Nephron (organoid): ENCODE results near the gene ARHGEF12.

Experiments used
- H3K27ac Mint-ChIP-seq, 3 experiments: 2 replicates each; pipeline ENCODE4 v1.8.0; 2020; ENCODE audit warnings: mixed read lengths in 3 of 3, mild to moderate bottlenecking in 2 of 3, moderate library complexity in 1 of 3
- H3K27me3 Mint-ChIP-seq: 2 replicates; pipeline ENCODE4 v1.8.0; 2021; ENCODE audit warnings: low read depth, mild to moderate bottlenecking, moderate library complexity, mixed read lengths
- H3K36me3 Mint-ChIP-seq: 2 replicates; pipeline ENCODE4 v1.8.0; 2020; ENCODE audit warnings: low read depth, mixed read lengths
- H3K4me1 Mint-ChIP-seq: 2 replicates; pipeline ENCODE4 v1.8.0; 2020; ENCODE audit warnings: mixed read lengths
- H3K4me3 Mint-ChIP-seq, 3 experiments: 2 replicates each; pipeline ENCODE4 v1.8.0; 2020; ENCODE audit warnings: mild to moderate bottlenecking in 3 of 3, mixed read lengths in 3 of 3, moderate library complexity in 2 of 3
- H3K9me3 Mint-ChIP-seq: 2 replicates; pipeline ENCODE4 v1.8.0; 2020; ENCODE audit warnings: mixed read lengths
- CTCF ChIP-seq, 3 experiments: fragments of 200-600 bp; sonication (generic); IDR thresholded peaks; one replicate each; pipeline ENCODE4 v1.5.0; 2021; ENCODE audit warnings: antibody characterized with exemption in 3 of 3; ENCODE audit not compliant: unreplicated experiment in 3 of 3

Gene ARHGEF12

DNA sequence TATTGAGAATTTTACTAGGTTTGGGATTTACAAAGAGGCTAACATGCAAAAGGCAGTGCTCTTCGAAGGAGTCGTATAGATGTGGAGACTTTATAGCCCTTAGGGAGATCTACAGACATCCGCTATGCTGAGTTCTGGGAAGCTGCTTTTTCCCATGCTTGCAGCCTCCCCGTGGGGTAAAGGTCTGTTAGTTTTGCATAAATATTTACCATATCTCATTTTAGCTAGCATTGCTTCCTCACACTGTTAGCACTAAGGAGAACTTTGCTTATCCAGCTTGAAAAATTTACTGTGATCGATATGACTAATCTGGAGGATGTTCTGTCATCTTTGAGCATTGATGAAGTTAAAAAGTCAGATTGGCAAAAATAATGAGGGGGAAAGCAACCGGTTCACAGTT is 18.6 kb downstream of the ARHGEF12 start:
- no peak overlapping the region for H3K4me3 Mint-ChIP-seq
- H3K4me1 Mint-ChIP-seq: peaks cover 27% of the 10 kb centered on the region
- no peaks in the 10 kb centered on the region for H3K27me3 Mint-ChIP-seq
- H3K27ac Mint-ChIP-seq: peak overlapping the region; percentile 1 to 72 (median 35)
- peaks cover 14% of the 10 kb centered on the region for H3K36me3 Mint-ChIP-seq
- peaks cover 3% of the 10 kb centered on the region for H3K9me3 Mint-ChIP-seq
- no peak for TF ChIP-seq CTCF (IDR thresholded peaks at IDR 0.05; ENCODE audit: unreplicated experiment in 3 of 3)

DNA sequence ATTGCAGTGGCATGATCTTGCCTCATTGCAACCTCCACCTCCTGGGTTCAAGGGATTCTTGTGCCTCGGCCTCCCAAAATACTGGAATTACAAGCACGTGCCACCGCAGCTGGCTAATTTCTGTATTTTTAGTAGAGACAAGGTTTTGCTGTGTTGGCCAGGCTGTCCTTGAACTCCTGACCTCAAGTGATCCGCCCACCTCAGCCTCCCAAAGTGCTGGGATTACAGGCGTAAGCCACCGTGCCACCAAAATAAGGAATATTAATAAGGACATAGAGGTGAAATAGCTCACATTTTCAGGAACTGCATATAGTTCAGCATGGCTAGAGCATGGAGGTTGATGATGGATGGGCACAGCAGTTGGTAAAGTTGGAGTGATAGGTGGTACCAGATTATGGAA is 21.4 kb downstream of the ARHGEF12 start:
- no peaks in the 10 kb centered on the region for H3K27me3 Mint-ChIP-seq
- peaks cover 17% of the 10 kb centered on the region for H3K36me3 Mint-ChIP-seq
- peaks cover 11% of the 10 kb centered on the region for H3K4me1 Mint-ChIP-seq

DNA sequence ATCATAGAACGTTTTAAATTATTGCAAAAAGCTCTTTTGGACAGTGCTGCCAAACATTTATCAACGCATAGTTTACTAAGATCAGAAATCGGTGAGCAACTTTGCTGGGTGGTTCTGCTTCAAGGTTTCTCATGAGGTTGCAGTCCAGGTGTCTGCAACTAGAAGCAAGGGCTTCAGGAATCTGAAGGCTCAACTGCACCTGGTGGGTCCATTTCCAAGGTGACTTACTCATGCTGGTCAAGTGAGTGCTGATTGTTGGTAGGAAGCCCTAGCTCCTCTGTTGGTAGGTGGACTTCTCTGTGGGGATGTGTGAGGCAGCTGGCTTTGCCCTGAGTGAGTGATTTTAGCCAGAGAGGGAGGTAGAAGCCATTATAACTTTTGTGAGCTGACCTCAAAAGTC is 22.5 kb downstream of the ARHGEF12 start:
- TF ChIP-seq CTCF (IDR thresholded peaks at IDR 0.05; ENCODE audit: unreplicated experiment in 3 of 3): no peak
- Mint-ChIP-seq H3K36me3 (peaks cover 17% of the 10 kb centered on the region), H3K4me3 (no peak overlapping the region), H3K4me1 (peaks cover 7% of the 10 kb centered on the region), H3K9me3 (peaks cover 6% of the 10 kb centered on the region), H3K27ac (peak overlapping the region in 1 of 3 experiments; percentile 53), H3K27me3 (no peaks in the 10 kb centered on the region)

More for the DNA sequence above, 21.4 kb downstream of the ARHGEF12 start:
- no peak for TF ChIP-seq CTCF (IDR thresholded peaks at IDR 0.05; ENCODE audit: unreplicated experiment in 3 of 3)
- peaks cover 6% of the 10 kb centered on the region for H3K9me3 Mint-ChIP-seq
- no peak overlapping the region for H3K27ac Mint-ChIP-seq
- H3K4me3 Mint-ChIP-seq: no peak overlapping the region

DNA sequence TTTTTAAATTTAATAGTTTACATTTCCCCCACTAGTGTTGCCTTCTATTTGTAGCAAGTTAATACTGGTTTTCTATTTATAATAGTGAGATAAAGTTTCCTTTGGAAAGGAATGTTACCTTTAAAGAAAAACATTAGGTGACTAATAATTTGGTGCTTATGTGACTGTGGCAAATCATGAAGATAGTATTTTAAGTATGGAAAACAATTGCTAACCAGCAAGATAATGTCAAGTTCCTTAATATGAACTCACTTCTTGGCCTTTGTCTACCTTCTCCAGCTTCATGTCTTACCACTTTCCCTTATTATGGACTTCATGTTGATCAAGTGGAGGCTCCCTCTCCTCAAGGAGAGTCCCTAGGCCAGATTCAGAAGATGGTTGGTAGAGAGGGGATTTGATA is 27.2 kb downstream of the ARHGEF12 start:
- H3K27ac Mint-ChIP-seq: no peak overlapping the region
- peaks cover 6% of the 10 kb centered on the region for H3K9me3 Mint-ChIP-seq
- no peak overlapping the region for H3K4me3 Mint-ChIP-seq
- peaks cover 7% of the 10 kb centered on the region for H3K36me3 Mint-ChIP-seq
- H3K27me3 Mint-ChIP-seq: no peaks in the 10 kb centered on the region
- no peaks in the 10 kb centered on the region for H3K4me1 Mint-ChIP-seq
- TF ChIP-seq CTCF (IDR thresholded peaks at IDR 0.05; ENCODE audit: unreplicated experiment in 3 of 3): no peak

- no peak for TF ChIP-seq CTCF (IDR thresholded peaks at IDR 0.05; ENCODE audit: unreplicated experiment in 3 of 3)
- peaks cover 11% of the 10 kb centered on the region for H3K4me1 Mint-ChIP-seq
- H3K4me3 Mint-ChIP-seq: no peak overlapping the region
- no peaks in the 10 kb centered on the region for H3K27me3 Mint-ChIP-seq
- no peak overlapping the region for H3K27ac Mint-ChIP-seq
- no peaks in the 10 kb centered on the region for H3K36me3 Mint-ChIP-seq
- H3K9me3 Mint-ChIP-seq: no peaks in the 10 kb centered on the region
Observed at GRCh38 chr11:120365512-120365911, 29.3 kb downstream of the ARHGEF12 start.

GRCh38 chr11:120372296-120372695 is 36.1 kb downstream of the ARHGEF12 start:
- H3K4me3 Mint-ChIP-seq: no peak overlapping the region
- no peaks in the 10 kb centered on the region for H3K27me3 Mint-ChIP-seq
- H3K36me3 Mint-ChIP-seq: peaks cover 6% of the 10 kb centered on the region
- H3K4me1 Mint-ChIP-seq: peaks cover 11% of the 10 kb centered on the region
- TF ChIP-seq CTCF (IDR thresholded peaks at IDR 0.05; ENCODE audit: unreplicated experiment in 3 of 3): no peak
- H3K27ac Mint-ChIP-seq: peak overlapping the region; percentile 33 to 83 (median 42)
- H3K9me3 Mint-ChIP-seq: peaks cover 5% of the 10 kb centered on the region
